Smooth muscle cell (in vitro differentiated cells): Measurements from ENCODE around the gene LRP1B. TPM values are rescaled to one million over a fixed set of nuclear protein-coding genes. Genes with fewer than 3 reads are reported as not detected.

Source experiments
- DNase-seq: peaks from one replicate; lab custom pipeline; 2025; ENCODE audit not compliant: unreplicated experiment; lab: John Stamatoyannopoulos, UW
- H2AFZ ChIP-seq: fragments of 200-600 bp; sonication (generic); 2 replicates; pipeline ENCODE4 v1.6.0; 2016; ENCODE audit warnings: antibody characterized with exemption, low read depth, mild to moderate bottlenecking
- H3F3A ChIP-seq: fragments of 200-600 bp; sonication (generic); 2 replicates; pipeline ENCODE4 v1.6.0; 2017; ENCODE audit warnings: antibody characterized with exemption, low read depth
- H3K27ac ChIP-seq: fragments of 200-600 bp; sonication (generic); 2 replicates; pipeline ENCODE4 v1.5.1; 2016; ENCODE audit warnings: low read depth, mild to moderate bottlenecking
- H3K27me3 ChIP-seq: fragments of 200-600 bp; sonication (generic); 2 replicates; pipeline ENCODE4 v1.6.1; 2016; ENCODE audit warnings: low read depth, mild to moderate bottlenecking
- H3K36me3 ChIP-seq: fragments of 200-600 bp; sonication (generic); 2 replicates; pipeline ENCODE4 v1.5.1; 2016; ENCODE audit warnings: low read depth
- H3K4me1 ChIP-seq: fragments of 200-600 bp; sonication (generic); 2 replicates; pipeline ENCODE4 v1.5.1; 2016; ENCODE audit warnings: low read depth
- H3K4me2 ChIP-seq: fragments of 200-600 bp; sonication (generic); 2 replicates; pipeline ENCODE4 v1.6.0; 2016; ENCODE audit warnings: mild to moderate bottlenecking
- H3K4me3 ChIP-seq: fragments of 200-600 bp; sonication (generic); 2 replicates; pipeline ENCODE4 v1.5.1; 2016; ENCODE audit warnings: mild to moderate bottlenecking
- H3K79me2 ChIP-seq: fragments of 200-600 bp; sonication (generic); 2 replicates; pipeline ENCODE4 v1.6.0; 2016; ENCODE audit warnings: low read depth, mild to moderate bottlenecking
- H3K9ac ChIP-seq: fragments of 200-600 bp; sonication (generic); 2 replicates; pipeline ENCODE4 v1.6.0; 2016; ENCODE audit warnings: low read depth
- H3K9me3 ChIP-seq: fragments of 200-600 bp; sonication (generic); replicated peaks from 2 replicates; pipeline ENCODE4 v1.5.1; 2016; ENCODE audit warnings: low read depth
- H4K20me1 ChIP-seq: fragments of 200-600 bp; sonication (generic); 2 replicates; pipeline ENCODE4 v1.6.0; 2016; ENCODE audit warnings: low read depth
- CTCF ChIP-seq: fragments of 200-600 bp; sonication (generic); IDR thresholded peaks from 2 replicates; pipeline ENCODE4 v1.5.1; 2017; ENCODE audit warnings: borderline replicate concordance, mild to moderate bottlenecking, antibody characterized with exemption; ENCODE audit not compliant: insufficient read depth, poor library complexity, severe bottlenecking
- WGBS: methylation state at CpG from one replicate; pipeline ENCODE4 v1.1.7; 2016; ENCODE audit warnings: low lambda C conversion rate; 5-methylcytosine and 5-hydroxymethylcytosine counted together
- polyA plus RNA-seq: library from polyadenylated mRNA; unstranded; fragments of >200 nt; fragmentation: Nextera tagmentation; extraction: Ambion mirVana; gene quantifications from 2 replicates; pipeline ENCODE4 v1.2.1, GENCODE V29; 2016
- total RNA-seq: library from RNA; depleted of rRNA; stranded (reverse); fragments of >200 nt; gene quantifications from 2 replicates; pipeline ENCODE4 v1.2.3, GENCODE V29; 2014

Gene LRP1B
- total and polyA plus RNA-seq, 2 experiments from 2014 or later, result 0.08 to 2.9 TPM

GRCh38 chr2:141280037-141280436 lies 850.8 kb downstream of the LRP1B start:
- H3K27me3 ChIP-seq, result no peaks in the 10 kb centered on the region
- no peaks in the 10 kb centered on the region for H3K79me2 ChIP-seq
- no peaks in the 10 kb centered on the region for H3K9me3 ChIP-seq
- no peaks in the 10 kb centered on the region for H4K20me1 ChIP-seq
- 80% methylated on average over 4 of the region's 4 CpGs for WGBS
- H2AFZ ChIP-seq, result peak overlapping the region; percentile 10
- H3K4me3 ChIP-seq, result no peak overlapping the region
- H3K36me3 ChIP-seq, result no peaks in the 10 kb centered on the region
- H3F3A ChIP-seq, result no peaks in the 10 kb centered on the region
- no peak overlapping the region for H3K4me2 ChIP-seq
- no peak for TF ChIP-seq CTCF
- no peak overlapping the region for H3K27ac ChIP-seq
- no peak for DNase-seq
- H3K9ac ChIP-seq, result no peak overlapping the region
- no peaks in the 10 kb centered on the region for H3K4me1 ChIP-seq

GRCh38 chr2:141271346-141271745 lies 859.5 kb downstream of the LRP1B start:
- Histone ChIP-seq H3K36me3 (peaks cover 13% of the 10 kb centered on the region), H4K20me1 (no peaks in the 10 kb centered on the region), H3K4me3 (no peak overlapping the region), H2AFZ (no peak overlapping the region), H3K9ac (no peak overlapping the region), H3K27me3 (no peaks in the 10 kb centered on the region), H3F3A (no peaks in the 10 kb centered on the region), H3K79me2 (no peaks in the 10 kb centered on the region), H3K4me1 (no peaks in the 10 kb centered on the region), H3K4me2 (no peak overlapping the region), H3K27ac (no peak overlapping the region), H3K9me3 (peaks cover 15% of the 10 kb centered on the region)
- 88% methylated on average over 2 of the region's 2 CpGs for WGBS
- TF ChIP-seq CTCF, result no peak
- DNase-seq, result no peak

GRCh38 chr2:141264848-141265247 lies 866.0 kb downstream of the LRP1B start:
- DNase-seq, result no peak
- no peaks in the 10 kb centered on the region for H3F3A ChIP-seq
- H3K4me2 ChIP-seq, result no peak overlapping the region
- H3K79me2 ChIP-seq, result no peaks in the 10 kb centered on the region
- no peak overlapping the region for H3K9ac ChIP-seq
- H3K36me3 ChIP-seq, result no peaks in the 10 kb centered on the region
- H3K4me3 ChIP-seq, result no peak overlapping the region
- no peak for TF ChIP-seq CTCF
- no peaks in the 10 kb centered on the region for H3K27me3 ChIP-seq
- H3K27ac ChIP-seq, result no peak overlapping the region
- no peaks in the 10 kb centered on the region for H4K20me1 ChIP-seq
- H2AFZ ChIP-seq, result no peak overlapping the region
- no peaks in the 10 kb centered on the region for H3K9me3 ChIP-seq
- 95% methylated on average over 10 of the region's 10 CpGs for WGBS
- no peaks in the 10 kb centered on the region for H3K4me1 ChIP-seq

GRCh38 chr2:141260911-141261310 lies 869.9 kb downstream of the LRP1B start:
- TF ChIP-seq CTCF, result no peak
- Histone ChIP-seq H3K4me2 (no peak overlapping the region), H3K9me3 (no peaks in the 10 kb centered on the region), H3F3A (no peaks in the 10 kb centered on the region), H3K9ac (no peak overlapping the region), H3K36me3 (no peaks in the 10 kb centered on the region), H3K27me3 (no peaks in the 10 kb centered on the region), H2AFZ (peak overlapping the region; percentile 28), H3K4me1 (no peaks in the 10 kb centered on the region), H3K27ac (no peak overlapping the region), H3K4me3 (no peak overlapping the region), H4K20me1 (no peaks in the 10 kb centered on the region), H3K79me2 (no peaks in the 10 kb centered on the region)
- DNase-seq, result no peak
- 50% methylated on average over 1 of the region's 1 CpG for WGBS
